Smooth muscle cell (in vitro differentiated cells): ENCODE data around the gene SERPINA10. TPM values are rescaled to one million over a fixed set of nuclear protein-coding genes. Genes with fewer than 3 reads are reported as not detected.

ENCODE experiments used
- DNase-seq: peaks from one replicate; lab custom pipeline; 2025; ENCODE audit not compliant: unreplicated experiment; lab: John Stamatoyannopoulos, UW
- H2AFZ ChIP-seq: fragments of 200-600 bp; sonication (generic); 2 replicates; pipeline ENCODE4 v1.6.0; 2016; ENCODE audit warnings: antibody characterized with exemption, low read depth, mild to moderate bottlenecking
- H3F3A ChIP-seq: fragments of 200-600 bp; sonication (generic); 2 replicates; pipeline ENCODE4 v1.6.0; 2017; ENCODE audit warnings: antibody characterized with exemption, low read depth
- H3K27ac ChIP-seq: fragments of 200-600 bp; sonication (generic); 2 replicates; pipeline ENCODE4 v1.5.1; 2016; ENCODE audit warnings: low read depth, mild to moderate bottlenecking
- H3K27me3 ChIP-seq: fragments of 200-600 bp; sonication (generic); 2 replicates; pipeline ENCODE4 v1.6.1; 2016; ENCODE audit warnings: low read depth, mild to moderate bottlenecking
- H3K36me3 ChIP-seq: fragments of 200-600 bp; sonication (generic); 2 replicates; pipeline ENCODE4 v1.5.1; 2016; ENCODE audit warnings: low read depth
- H3K4me1 ChIP-seq: fragments of 200-600 bp; sonication (generic); 2 replicates; pipeline ENCODE4 v1.5.1; 2016; ENCODE audit warnings: low read depth
- H3K4me2 ChIP-seq: fragments of 200-600 bp; sonication (generic); 2 replicates; pipeline ENCODE4 v1.6.0; 2016; ENCODE audit warnings: mild to moderate bottlenecking
- H3K4me3 ChIP-seq: fragments of 200-600 bp; sonication (generic); 2 replicates; pipeline ENCODE4 v1.5.1; 2016; ENCODE audit warnings: mild to moderate bottlenecking
- H3K79me2 ChIP-seq: fragments of 200-600 bp; sonication (generic); 2 replicates; pipeline ENCODE4 v1.6.0; 2016; ENCODE audit warnings: low read depth, mild to moderate bottlenecking
- H3K9ac ChIP-seq: fragments of 200-600 bp; sonication (generic); 2 replicates; pipeline ENCODE4 v1.6.0; 2016; ENCODE audit warnings: low read depth
- H3K9me3 ChIP-seq: fragments of 200-600 bp; sonication (generic); replicated peaks from 2 replicates; pipeline ENCODE4 v1.5.1; 2016; ENCODE audit warnings: low read depth
- H4K20me1 ChIP-seq: fragments of 200-600 bp; sonication (generic); 2 replicates; pipeline ENCODE4 v1.6.0; 2016; ENCODE audit warnings: low read depth
- WGBS: methylation state at CpG from one replicate; pipeline ENCODE4 v1.1.7; 2016; ENCODE audit warnings: low lambda C conversion rate; 5-methylcytosine and 5-hydroxymethylcytosine counted together
- polyA plus RNA-seq: library from polyadenylated mRNA; unstranded; fragments of >200 nt; fragmentation: Nextera tagmentation; extraction: Ambion mirVana; gene quantifications from 2 replicates; pipeline ENCODE4 v1.2.1, GENCODE V29; 2016
- total RNA-seq: library from RNA; depleted of rRNA; stranded (reverse); fragments of >200 nt; gene quantifications from 2 replicates; pipeline ENCODE4 v1.2.3, GENCODE V29; 2014
- TF ChIP-seq, protein P1 (sequence below): fragments of 200-600 bp; sonication (generic); IDR thresholded peaks from 2 replicates; pipeline ENCODE4 v1.5.1; 2017; ENCODE audit warnings: borderline replicate concordance, mild to moderate bottlenecking, antibody characterized with exemption; ENCODE audit not compliant: insufficient read depth, poor library complexity, severe bottlenecking

SERPINA10 gene
- total and polyA plus RNA-seq, 2 experiments from 2014 or later, result not detected

DNA sequence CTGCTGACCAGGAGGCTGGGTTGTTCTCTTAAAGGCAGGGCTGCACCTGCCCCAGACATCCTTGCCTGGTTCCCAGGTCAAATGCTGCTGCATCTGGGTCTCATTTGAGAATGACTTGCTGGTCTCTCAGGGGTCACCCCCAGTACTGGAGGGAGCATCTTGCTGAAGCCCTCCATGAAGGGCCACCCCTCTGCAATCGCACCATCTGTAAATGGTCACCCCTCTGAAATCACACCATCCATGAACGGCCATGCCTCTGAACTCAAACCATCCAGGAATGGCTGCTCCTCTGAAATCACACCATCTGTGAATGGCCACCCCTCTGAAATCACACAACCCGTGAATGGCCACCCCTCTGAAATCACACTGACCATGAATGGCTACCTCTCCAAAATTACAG is 37.4 kb upstream of the SERPINA10 start:
- Histone ChIP-seq H2AFZ (no peak overlapping the region), H3K4me3 (no peak overlapping the region), H3K4me1 (no peaks in the 10 kb centered on the region), H3K79me2 (no peaks in the 10 kb centered on the region), H3K9ac (no peak overlapping the region), H3K27ac (no peak overlapping the region), H4K20me1 (no peaks in the 10 kb centered on the region), H3K9me3 (no peaks in the 10 kb centered on the region), H3K27me3 (no peaks in the 10 kb centered on the region), H3K4me2 (no peak overlapping the region), H3K36me3 (no peaks in the 10 kb centered on the region), H3F3A (no peaks in the 10 kb centered on the region)
- no peak for DNase-seq
- TF ChIP-seq, protein P1, sequence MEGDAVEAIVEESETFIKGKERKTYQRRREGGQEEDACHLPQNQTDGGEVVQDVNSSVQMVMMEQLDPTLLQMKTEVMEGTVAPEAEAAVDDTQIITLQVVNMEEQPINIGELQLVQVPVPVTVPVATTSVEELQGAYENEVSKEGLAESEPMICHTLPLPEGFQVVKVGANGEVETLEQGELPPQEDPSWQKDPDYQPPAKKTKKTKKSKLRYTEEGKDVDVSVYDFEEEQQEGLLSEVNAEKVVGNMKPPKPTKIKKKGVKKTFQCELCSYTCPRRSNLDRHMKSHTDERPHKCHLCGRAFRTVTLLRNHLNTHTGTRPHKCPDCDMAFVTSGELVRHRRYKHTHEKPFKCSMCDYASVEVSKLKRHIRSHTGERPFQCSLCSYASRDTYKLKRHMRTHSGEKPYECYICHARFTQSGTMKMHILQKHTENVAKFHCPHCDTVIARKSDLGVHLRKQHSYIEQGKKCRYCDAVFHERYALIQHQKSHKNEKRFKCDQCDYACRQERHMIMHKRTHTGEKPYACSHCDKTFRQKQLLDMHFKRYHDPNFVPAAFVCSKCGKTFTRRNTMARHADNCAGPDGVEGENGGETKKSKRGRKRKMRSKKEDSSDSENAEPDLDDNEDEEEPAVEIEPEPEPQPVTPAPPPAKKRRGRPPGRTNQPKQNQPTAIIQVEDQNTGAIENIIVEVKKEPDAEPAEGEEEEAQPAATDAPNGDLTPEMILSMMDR, result no peak
- WGBS, result 90% methylated on average over 3 of the region's 3 CpGs

DNA sequence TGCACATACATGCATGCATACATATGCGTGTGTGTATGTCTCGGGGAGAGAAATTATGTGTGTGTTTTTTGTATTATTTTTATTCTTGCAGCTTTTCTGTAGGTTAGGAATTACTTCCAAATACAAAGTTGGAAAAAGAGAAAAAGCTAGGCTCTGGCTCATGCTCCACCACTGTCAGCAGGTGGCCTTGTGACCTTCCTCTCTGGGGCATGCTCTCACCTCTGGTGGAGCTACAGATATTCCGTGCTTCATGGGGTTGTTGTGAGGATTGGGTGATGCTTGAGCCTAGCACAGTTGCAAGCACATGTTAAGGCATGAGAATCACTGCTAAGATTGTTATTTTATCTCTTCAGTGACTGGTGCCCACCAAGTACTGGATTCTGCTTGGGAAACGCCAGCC is 36.8 kb upstream of the SERPINA10 start:
- no peaks in the 10 kb centered on the region for H3K9me3 ChIP-seq
- no peaks in the 10 kb centered on the region for H3K36me3 ChIP-seq
- H3K4me3 ChIP-seq, result no peak overlapping the region
- H3K79me2 ChIP-seq, result no peaks in the 10 kb centered on the region
- H4K20me1 ChIP-seq, result no peaks in the 10 kb centered on the region
- no peaks in the 10 kb centered on the region for H3K27me3 ChIP-seq
- no peaks in the 10 kb centered on the region for H3F3A ChIP-seq
- 90% methylated on average over 4 of the region's 4 CpGs for WGBS
- DNase-seq, result no peak
- no peaks in the 10 kb centered on the region for H3K4me1 ChIP-seq
- TF ChIP-seq, protein P1, result no peak
- no peak overlapping the region for H3K4me2 ChIP-seq
- no peak overlapping the region for H2AFZ ChIP-seq
- H3K9ac ChIP-seq, result no peak overlapping the region
- H3K27ac ChIP-seq, result no peak overlapping the region

DNA sequence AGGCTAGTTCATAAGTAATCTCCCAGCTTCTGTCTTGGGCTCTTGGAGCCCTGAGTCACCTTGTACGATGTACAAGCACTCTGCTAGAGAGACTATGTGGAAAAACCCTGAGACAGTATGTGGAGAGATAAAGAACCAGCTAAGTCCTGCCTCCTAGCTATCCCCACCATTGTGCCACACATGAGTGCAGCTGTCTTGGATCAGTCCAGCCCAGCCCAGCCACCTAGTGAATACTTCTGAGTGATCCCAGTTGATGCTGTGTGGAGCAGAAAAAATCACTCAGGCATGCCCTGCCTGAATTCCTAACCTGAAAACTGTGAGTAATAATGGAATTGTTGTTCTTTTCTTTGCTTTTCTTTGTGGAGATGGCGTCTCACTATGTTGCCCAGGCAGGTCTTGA is 35.1 kb upstream of the SERPINA10 start:
- Histone ChIP-seq H3K36me3 (no peaks in the 10 kb centered on the region), H4K20me1 (no peaks in the 10 kb centered on the region), H3K27ac (no peak overlapping the region), H3K4me1 (no peaks in the 10 kb centered on the region), H3F3A (no peaks in the 10 kb centered on the region), H3K79me2 (no peaks in the 10 kb centered on the region), H3K4me3 (no peak overlapping the region), H2AFZ (no peak overlapping the region), H3K9me3 (no peaks in the 10 kb centered on the region), H3K4me2 (no peak overlapping the region), H3K9ac (no peak overlapping the region), H3K27me3 (no peaks in the 10 kb centered on the region)
- TF ChIP-seq, protein P1, result no peak
- WGBS, result 94% methylated on average over 2 of the region's 2 CpGs
- no peak for DNase-seq
